Left renal pelvis (tissue), 4 donors: Measurements from ENCODE around the gene AP1G2. TPM values are rescaled to one million over a fixed set of nuclear protein-coding genes. Genes with fewer than 3 reads are reported as not detected.

ENCODE experiments used
- DNase-seq, 4 donors: peaks; one replicate each; pipeline ENCODE4 v3.0.0-alpha.2; 2013; ENCODE audit warnings: low read depth in 4 of 4, low spot score in 3 of 4
- polyA plus RNA-seq, 4 donors: library from polyadenylated mRNA; unstranded; fragments of 120-200 nt; gene quantifications; one replicate each; pipeline ENCODE4 v1.2.1, GENCODE V29; 2013; ENCODE audit not compliant: insufficient read length in 4 of 4

The AP1G2 gene
- polyA plus RNA-seq, 4 donors: 47.5 to 119 (median 73.7) TPM

- no peak for DNase-seq
Observed at GRCh38 chr14:23559010-23559925, 8.3 kb downstream of the AP1G2 start.

GRCh38 chr14:23558346-23559009 is 9.1 kb downstream of the AP1G2 start:
- DNase-seq: no peak

GRCh38 chr14:23557946-23558345 is 9.6 kb downstream of the AP1G2 start:
- no peak for DNase-seq

GRCh38 chr14:23557521-23557920 is 10.1 kb downstream of the AP1G2 start:
- DNase-seq: no peak

- DNase-seq: no peak
Observed at GRCh38 chr14:23556700-23557440, 10.7 kb downstream of the AP1G2 start.

GRCh38 chr14:23555882-23556699 is 11.5 kb downstream of the AP1G2 start, which contains the start of gene THTPA:
Gene THTPA, plus strand, starts transcription at chr14:23556271. Its CDS starts 487 bp downstream, at chr14:23556758.
- DNase-seq: peak; percentile 74 to 82 (median 79)

GRCh38 chr14:23555533-23555881 is 12.1 kb downstream of the AP1G2 start:
- DNase-seq: no peak

GRCh38 chr14:23551266-23552028 is 16.1 kb downstream of the AP1G2 start, which contains the start of gene ZFHX2:
Gene ZFHX2, minus strand, starts transcription at chr14:23551765. Its CDS starts 16,440 bp downstream, at chr14:23535325.
- no peak for DNase-seq

GRCh38 chr14:23550812-23551265 is 16.8 kb downstream of the AP1G2 start:
- no peak for DNase-seq

GRCh38 chr14:23550131-23550811 is 17.3 kb downstream of the AP1G2 start:
- no peak for DNase-seq

- DNase-seq: no peak
Observed at GRCh38 chr14:23548351-23549318, 19.0 kb downstream of the AP1G2 start.

GRCh38 chr14:23547924-23548323 is 19.7 kb downstream of the AP1G2 start:
- DNase-seq: no peak

GRCh38 chr14:23546450-23547035 is 21.0 kb downstream of the AP1G2 start:
- no peak for DNase-seq

GRCh38 chr14:23545740-23546365 is 21.7 kb downstream of the AP1G2 start:
- DNase-seq: no peak

GRCh38 chr14:23544511-23545447 is 22.8 kb downstream of the AP1G2 start:
- DNase-seq: no peak

- DNase-seq: no peak
Observed at GRCh38 chr14:23543403-23543802, 24.2 kb downstream of the AP1G2 start.
